SW 1271 (cell line): Measurements from ENCODE around the gene PLEKHA4.
"Not testable (repeated sequence)": the region's sequence is repeated elsewhere in the genome, so short reads cannot be mapped to it uniquely, and the experiment has no call there.

Experiments
- DNase-seq, 2 experiments: peaks; one replicate each; lab custom pipeline; 2025; lab: John Stamatoyannopoulos, UW

Gene PLEKHA4

DNA sequence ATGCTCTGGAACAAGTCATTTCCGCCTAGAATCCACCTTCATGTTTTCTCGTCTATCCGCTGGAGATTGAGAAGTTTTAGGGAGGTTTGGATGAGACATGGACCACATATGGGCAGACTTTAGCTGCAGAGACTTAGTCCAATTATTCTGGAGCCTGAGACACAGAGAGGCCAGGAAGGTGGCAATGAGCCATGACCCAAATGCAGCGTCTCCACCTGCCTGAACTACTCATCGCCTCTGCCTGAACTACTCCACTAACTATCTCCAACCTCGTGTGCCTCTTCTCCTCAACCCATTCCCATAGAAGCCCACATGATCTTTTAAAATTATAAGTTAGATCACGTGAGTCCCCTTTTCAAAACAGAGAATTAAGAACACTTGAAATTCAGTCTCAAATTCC is 5.6 kb downstream of the PLEKHA4 start:
- no peak for DNase-seq

- no peak for DNase-seq
Observed at GRCh38 chr19:48861313-48861712, 7.1 kb downstream of the PLEKHA4 start.

DNA sequence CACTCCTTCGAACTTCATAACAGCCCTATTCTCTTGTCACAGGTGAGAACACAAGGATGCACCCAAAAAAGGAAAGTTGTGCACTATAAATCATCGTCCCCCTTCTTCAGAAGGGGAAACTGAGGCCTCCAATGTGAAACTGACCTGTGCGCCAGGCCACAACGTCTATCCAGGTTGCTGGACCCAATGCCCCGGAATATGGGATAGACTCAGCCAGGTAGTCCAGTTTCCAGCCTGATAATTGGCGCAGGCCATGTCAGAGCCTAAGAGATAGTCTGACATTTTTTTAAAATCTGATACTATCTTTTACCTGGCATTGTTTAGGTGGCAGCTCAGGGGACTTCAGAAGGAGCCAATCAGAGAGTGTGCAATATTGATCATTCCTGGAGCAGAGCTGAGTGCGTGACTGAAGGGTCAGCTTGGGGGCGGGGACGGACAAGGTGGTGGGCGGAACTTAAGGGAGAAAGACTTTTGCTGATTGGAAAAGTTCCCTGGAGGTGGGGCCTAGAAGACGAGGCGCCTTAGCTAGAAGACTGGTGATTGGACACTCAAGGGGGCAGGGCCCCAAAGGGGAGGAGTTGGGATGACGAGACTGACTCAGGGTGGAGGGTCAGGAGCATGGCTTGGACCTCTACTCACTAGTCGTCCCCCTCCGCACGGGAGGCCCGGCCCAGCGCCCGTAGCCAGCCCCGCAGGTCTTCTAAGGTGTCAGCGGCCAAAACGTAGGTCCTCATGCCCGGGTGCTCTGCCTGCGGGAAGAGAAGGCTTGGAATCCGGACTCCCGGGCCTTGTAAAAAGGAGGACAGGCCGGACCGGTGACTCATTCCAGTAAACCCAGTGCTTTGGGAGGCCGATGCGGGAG is 8.5 kb downstream of the PLEKHA4 start:
- DNase-seq = no peak

GRCh38 chr19:48858984-48859710 is 9.3 kb downstream of the PLEKHA4 start:
- no peak for DNase-seq

DNA sequence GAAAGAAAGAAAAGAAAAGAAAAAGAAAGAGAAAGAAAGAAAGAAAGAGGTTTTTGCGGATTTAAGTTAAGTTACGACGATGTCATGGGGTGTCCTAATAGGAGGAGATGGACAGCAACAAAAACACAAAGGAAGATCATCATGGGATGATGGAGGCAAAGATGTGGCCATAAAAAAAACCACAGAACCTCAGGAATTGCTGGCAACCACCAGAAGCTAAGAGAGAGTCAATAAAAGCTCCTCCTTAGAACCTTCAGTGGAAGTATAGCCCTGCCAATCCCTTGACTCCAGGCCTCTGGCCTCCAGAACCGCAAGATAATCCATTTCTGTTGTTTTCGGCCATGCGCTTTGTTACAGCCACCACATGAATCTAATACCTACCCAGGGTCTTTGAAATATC is 11.5 kb downstream of the PLEKHA4 start:
- no peak for DNase-seq

DNA sequence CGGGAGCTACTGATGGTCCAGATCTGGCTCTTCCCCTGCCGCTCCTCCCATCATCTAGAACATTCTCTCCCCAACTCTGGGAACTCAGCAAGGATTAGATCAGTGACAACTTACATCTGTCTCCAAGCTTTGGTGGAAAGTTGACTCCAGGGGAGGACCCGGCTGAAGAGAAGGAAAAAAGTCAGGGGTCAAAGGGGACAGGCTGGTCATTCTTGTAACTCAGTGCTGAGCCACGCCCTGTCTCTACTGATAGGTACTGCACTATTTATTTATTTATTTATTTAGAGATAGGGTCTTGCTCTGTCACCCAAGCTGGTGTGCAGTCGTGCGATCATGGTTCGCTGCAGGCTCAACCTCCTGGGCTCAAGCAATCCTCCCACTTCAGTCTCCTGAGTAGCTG is 14.3 kb downstream of the PLEKHA4 start:
- DNase-seq = no peak

GRCh38 chr19:48853483-48853882 is 14.9 kb downstream of the PLEKHA4 start:
- DNase-seq = no peak

- DNase-seq = no peak
Observed at GRCh38 chr19:48852292-48852691, 16.1 kb downstream of the PLEKHA4 start.

DNA sequence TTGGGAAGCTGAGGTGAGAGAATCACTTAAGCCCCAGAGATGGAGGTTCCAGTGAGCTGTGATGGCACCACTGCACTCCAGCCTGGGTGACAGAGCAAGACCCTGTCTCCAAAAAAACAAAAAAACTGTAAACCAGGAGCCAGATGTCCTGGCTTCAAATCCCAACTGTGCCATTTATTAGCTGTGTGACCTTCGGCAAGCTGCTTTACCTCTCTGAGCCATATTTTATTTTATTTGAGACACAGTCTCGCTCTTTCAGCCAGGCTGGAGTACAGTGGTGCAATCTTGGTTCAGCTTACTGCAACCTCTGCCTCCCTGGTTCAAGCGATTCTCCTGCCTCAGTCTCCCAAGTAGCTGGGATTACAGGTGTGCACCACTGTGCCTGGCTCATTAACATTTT is 21.8 kb downstream of the PLEKHA4 start:
- not testable (repeated sequence) for DNase-seq

GRCh38 chr19:48845384-48845783 is 23.0 kb downstream of the PLEKHA4 start:
- no peak for DNase-seq

DNA sequence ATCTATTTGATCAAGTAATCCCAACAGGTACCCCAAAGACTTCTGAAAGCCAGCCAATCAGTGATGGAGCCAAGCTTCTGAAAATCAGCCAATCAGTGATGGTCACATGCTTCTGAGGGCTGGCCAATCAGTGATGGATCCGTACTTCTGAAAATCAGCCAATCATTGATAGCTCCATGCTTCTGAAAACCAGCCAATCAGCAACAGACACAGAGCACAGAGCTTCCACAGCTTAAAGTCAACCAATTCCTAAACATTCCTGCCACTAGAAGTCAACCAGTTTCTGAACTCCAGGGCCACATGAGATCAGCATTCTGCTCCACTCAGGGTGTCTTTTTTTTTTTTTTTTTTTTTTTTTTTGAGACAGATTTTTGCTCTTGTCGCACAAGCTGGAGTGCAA is 23.9 kb downstream of the PLEKHA4 start:
- peak; percentile 29 to 69 for DNase-seq

GRCh38 chr19:48842789-48843162 is 25.6 kb downstream of the PLEKHA4 start:
- peak in 1 of 2 experiments; percentile 36 for DNase-seq

- DNase-seq = no peak
Observed at GRCh38 chr19:48841571-48841970, 26.8 kb downstream of the PLEKHA4 start.

DNA sequence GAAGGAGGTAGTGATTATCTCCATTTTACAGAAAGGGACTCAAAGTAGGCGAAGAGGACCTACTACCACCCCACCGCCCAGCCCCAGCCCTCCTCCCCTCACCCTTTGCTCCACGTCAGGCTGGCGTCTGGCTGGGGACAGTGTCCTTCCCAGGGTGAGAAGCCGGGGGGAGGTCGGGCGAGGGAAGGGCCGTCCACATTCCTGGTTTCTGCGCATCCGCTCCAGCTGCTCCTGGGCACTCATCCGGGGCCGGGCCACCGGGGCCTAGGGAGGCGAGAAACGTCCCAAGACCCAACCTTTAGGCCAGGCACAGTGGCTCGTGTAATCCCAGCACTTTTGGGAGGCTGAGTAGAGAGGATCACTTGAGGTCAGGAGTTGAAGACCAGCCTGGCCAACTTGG is 27.4 kb downstream of the PLEKHA4 start:
- DNase-seq = no peak

DNA sequence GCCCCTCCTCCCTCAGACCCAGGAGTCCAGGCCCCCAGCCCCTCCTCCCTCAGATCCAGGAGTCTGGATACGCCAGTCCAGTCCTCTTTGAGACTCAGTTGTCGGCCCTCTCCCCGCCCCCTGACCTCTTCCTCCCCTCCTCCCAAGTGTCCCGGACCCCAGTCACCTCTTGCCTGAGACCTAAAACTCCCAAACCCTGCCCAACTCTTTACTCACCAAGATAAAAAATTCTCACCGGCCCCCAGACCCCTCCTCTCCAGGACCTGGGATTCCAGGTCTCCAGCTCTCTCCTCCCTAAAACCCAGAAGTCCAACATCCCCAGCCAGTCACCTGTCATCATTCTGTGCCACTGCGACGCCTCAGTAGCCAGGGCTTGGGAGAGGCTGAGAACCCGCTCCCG is 30.7 kb downstream of the PLEKHA4 start:
- peak in 1 of 2 experiments; percentile 16 for DNase-seq

DNA sequence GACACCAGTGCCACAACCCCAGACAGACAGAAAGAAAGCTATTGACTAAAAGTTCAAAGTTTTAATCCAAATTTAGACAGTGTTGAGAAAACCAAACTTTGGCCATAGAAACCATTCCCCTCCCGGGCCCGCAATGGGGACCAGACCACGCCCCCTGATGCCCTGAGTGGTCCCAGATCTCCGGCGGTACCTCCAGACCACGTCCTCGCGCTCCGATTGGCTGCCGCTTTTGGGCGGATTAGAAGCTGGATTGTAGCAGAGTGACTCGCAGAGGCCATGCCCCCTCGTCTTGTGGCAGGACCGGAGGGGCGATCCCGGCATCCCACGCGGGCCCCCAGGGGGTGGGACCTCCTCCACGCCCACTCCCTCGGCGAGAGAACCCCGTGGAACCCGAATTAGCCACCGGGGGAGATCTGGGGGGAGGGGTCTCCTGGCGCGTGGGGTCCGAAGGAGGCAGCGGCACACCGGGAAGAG is 31.3 kb downstream of the PLEKHA4 start:
- peak; percentile 89 to 94 for DNase-seq

DNA sequence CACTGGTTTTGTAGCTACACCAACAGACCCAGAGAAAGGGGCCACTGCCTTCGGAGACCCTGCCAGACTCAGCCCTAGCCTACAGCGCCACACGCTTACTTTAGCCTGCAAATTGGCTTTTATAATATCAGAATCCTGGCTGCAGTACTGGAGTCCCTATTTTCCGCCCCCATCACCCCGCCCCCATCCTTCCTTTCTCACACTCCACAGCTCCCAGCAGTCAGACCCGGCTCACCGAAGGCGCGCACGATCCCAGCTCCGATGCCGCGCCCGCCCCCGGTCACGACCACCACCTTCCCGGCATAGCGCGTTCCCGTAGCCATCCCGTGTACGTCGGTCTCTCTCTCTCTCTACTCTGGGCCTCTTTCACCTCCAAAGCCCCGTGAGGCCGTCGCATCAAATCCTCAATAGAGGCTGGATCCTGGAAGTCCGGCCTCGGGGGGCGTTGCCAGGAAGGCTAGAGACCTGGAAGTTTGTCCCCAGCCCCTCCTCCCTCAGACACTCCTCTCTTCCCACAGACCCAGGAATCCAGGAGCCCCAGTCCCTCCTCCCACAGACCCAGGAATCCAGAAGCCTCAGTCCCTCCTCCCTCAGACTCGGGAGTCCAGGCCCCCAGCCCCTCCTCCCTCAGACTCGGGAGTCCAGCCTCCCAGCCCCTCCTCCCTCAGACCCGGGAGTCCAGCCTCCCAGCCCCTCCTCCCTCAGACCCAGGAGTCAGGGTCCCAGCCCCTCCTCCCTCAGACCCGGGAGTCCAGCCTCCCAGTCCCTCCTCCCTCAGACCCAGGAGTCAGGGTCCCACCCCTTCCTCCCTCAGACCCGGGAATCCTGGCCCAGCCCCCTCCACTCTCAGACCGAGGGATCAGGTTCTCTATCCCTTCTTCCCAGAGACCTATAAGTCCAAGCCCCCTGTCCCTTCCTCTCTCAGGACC is 32.1 kb downstream of the PLEKHA4 start, which contains the start of gene HSD17B14:
Gene HSD17B14 (minus strand): TSS at position 403 of the 929 bp plus-strand sequence. CDS start 80 bp downstream, at position 323.
- peak; percentile 68 to 81 for DNase-seq

DNA sequence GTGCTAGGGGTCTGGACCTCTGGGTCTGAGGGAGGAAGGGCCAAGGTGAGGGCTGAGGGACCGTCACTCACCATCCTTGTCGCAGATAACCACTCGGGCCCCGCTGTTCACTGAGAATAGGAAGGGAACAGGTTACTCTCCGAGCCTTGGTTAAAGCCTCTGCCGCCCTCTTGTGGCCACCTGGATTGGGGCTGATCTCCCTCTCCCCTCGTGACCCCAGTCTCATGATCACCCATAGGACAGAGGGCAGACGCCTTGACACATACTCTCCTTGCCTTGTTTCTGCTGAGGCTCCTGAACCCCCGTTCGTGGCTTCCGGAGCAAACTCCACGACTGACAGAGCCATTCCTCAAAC is 32.7 kb downstream of the PLEKHA4 start:
- DNase-seq = peak; percentile 50 to 75

- DNase-seq = no peak
Observed at GRCh38 chr19:48833977-48834376, 34.4 kb downstream of the PLEKHA4 start.

DNA sequence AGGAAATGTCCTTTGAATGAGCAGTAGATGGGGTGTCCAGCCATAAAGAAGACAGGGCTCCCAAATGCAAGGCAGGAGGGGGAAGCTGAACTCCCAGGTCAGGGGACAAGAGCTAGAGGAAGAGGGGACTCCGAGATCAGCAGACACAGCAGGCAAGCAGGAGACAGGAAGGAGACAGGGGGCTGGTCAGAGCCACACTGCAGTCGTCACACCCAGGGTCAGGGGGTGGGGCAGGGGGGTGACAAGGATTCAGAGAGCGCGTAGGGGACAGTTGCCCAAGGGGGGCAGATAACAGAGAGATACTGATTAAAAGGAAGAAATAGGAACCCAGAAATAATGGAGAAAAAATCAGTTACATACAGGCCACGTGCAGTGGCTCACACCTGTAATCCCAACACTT is 35.4 kb downstream of the PLEKHA4 start:
- no peak for DNase-seq

GRCh38 chr19:48830965-48831364 is 37.5 kb downstream of the PLEKHA4 start:
- no peak for DNase-seq

- DNase-seq = no peak
Observed at GRCh38 chr19:48830088-48830487, 38.3 kb downstream of the PLEKHA4 start.
